HepG2 (cell line): ENCODE results near the gene COMMD3. TPM values are rescaled to one million over a fixed set of nuclear protein-coding genes. Genes with fewer than 3 reads are reported as not detected.

Experiments
- AGO2 ChIP-seq: fragments of 200-400 bp; formaldehyde crosslinking; optimal IDR thresholded peaks from 2 replicates; pipeline ENCODE3; 2017; ENCODE audit warnings: mild to moderate bottlenecking, low read depth, low read length, moderate library complexity
- ATF7-NPFF ChIP-seq: sonication (generic); formaldehyde crosslinking; IDR thresholded peaks from 2 replicates; pipeline ENCODE4 v1.8.1; 2023; ENCODE audit warnings: mild to moderate bottlenecking, low read depth, missing genetic modification reagents, moderate library complexity
- CBX2 ChIP-seq, 2 experiments: fragments of 200-600 bp in 1 of 2; sonication (generic); formaldehyde crosslinking in 1 of 2; IDR thresholded peaks; 2 replicates each; pipeline versions ENCODE4 v1.7.0 to v1.8.1; 2018 to 2022; ENCODE audit warnings: low read depth in 2 of 2, low read length in 1 of 2, mild to moderate bottlenecking in 1 of 2, missing genetic modification reagents in 1 of 2
- ELF1 ChIP-seq: sonication (generic); formaldehyde crosslinking; IDR thresholded peaks from 2 replicates; pipeline ENCODE4 v1.4.0; 2020; ENCODE audit warnings: missing genetic modification reagents
- JARID2 ChIP-seq: sonication (generic); formaldehyde crosslinking; IDR thresholded peaks from 2 replicates; pipeline ENCODE4 v1.8.1; 2023; ENCODE audit warnings: missing genetic modification reagents, inconsistent platforms; ENCODE audit not compliant: insufficient replicate concordance
- RBAK ChIP-seq: sonication (generic); formaldehyde crosslinking; IDR thresholded peaks from 2 replicates; pipeline ENCODE4 v1.5.1; 2020; ENCODE audit warnings: mild to moderate bottlenecking, missing genetic modification reagents
- RBM39 ChIP-seq: fragments of 200-400 bp; formaldehyde crosslinking; IDR thresholded peaks from one replicate; pipeline ENCODE4 v1.6.1; 2018; ENCODE audit warnings: antibody characterized with exemption, mild to moderate bottlenecking, low read depth, low read length; ENCODE audit not compliant: poor library complexity, severe bottlenecking
- SMAD3 ChIP-seq: sonication (generic); formaldehyde crosslinking; IDR thresholded peaks from 2 replicates; pipeline ENCODE4 v1.4.0; 2020; ENCODE audit warnings: missing genetic modification reagents
- ZBTB2 ChIP-seq: sonication (generic); formaldehyde crosslinking; IDR thresholded peaks from 2 replicates; pipeline ENCODE4 v1.8.0; 2022; ENCODE audit warnings: low read depth, missing genetic modification reagents
- ZBTB42 ChIP-seq: sonication (generic); formaldehyde crosslinking; IDR thresholded peaks from 2 replicates; pipeline ENCODE4 v1.5.0; 2020; ENCODE audit warnings: mild to moderate bottlenecking, missing genetic modification reagents
- ZBTB7A ChIP-seq: sonication (generic); formaldehyde crosslinking; IDR thresholded peaks from 2 replicates; pipeline ENCODE4 v1.8.0; 2022; ENCODE audit warnings: mild to moderate bottlenecking, missing genetic modification reagents
- ZNF12 ChIP-seq: sonication (generic); formaldehyde crosslinking; IDR thresholded peaks from 2 replicates; pipeline ENCODE4 v1.5.0; 2020; ENCODE audit warnings: missing genetic modification reagents
- ZNF616 ChIP-seq: sonication (generic); formaldehyde crosslinking; IDR thresholded peaks from 2 replicates; pipeline ENCODE4 v1.5.0; 2020; ENCODE audit warnings: low read depth, mild to moderate bottlenecking, missing genetic modification reagents
- ZNF619 ChIP-seq: sonication (generic); formaldehyde crosslinking; IDR thresholded peaks from 2 replicates; pipeline ENCODE4 v1.4.0; 2020; ENCODE audit warnings: mild to moderate bottlenecking, missing genetic modification reagents
- ZNF746 ChIP-seq: sonication (generic); formaldehyde crosslinking; IDR thresholded peaks from 2 replicates; pipeline ENCODE4 v1.8.0; 2022; ENCODE audit warnings: mild to moderate bottlenecking, missing genetic modification reagents
- ZSCAN20 ChIP-seq: sonication (generic); formaldehyde crosslinking; IDR thresholded peaks from 2 replicates; pipeline ENCODE4 v1.4.0; 2020; ENCODE audit warnings: missing genetic modification reagents, mild to moderate bottlenecking, borderline replicate concordance
- polyA plus RNA-seq, 8 experiments: library from polyadenylated mRNA; depleted of rRNA in 3 of 8; stranded (reverse) in 7 of 8; unstranded in 1 of 8; fragments of >200 nt; fragmentation: Illumina TruSeq in 4 of 8; extraction: Trizol in 4 of 8; gene quantifications; 2 replicates each; pipeline versions ENCODE4 v1.2.1 to v1.2.3, GENCODE V29; 2011 to 2016; ENCODE audit warnings: low read depth in 4 of 8, missing spikeins in 1 of 8, mixed read lengths in 1 of 8; ENCODE audit not compliant: insufficient read depth in 1 of 8
- total RNA-seq, 5 experiments: library from RNA; depleted of rRNA; stranded (reverse); fragments of >200 nt; fragmentation: Illumina TruSeq; extraction: Trizol; gene quantifications; 2 replicates each; pipeline ENCODE4 v1.2.3, GENCODE V29; 2016; ENCODE audit warnings: low read depth in 1 of 5
- TF ChIP-seq, protein P1 (sequence below): sonication (generic); formaldehyde crosslinking; IDR thresholded peaks from 2 replicates; pipeline ENCODE4 v1.8.1; 2023; ENCODE audit warnings: mild to moderate bottlenecking, moderate library complexity, missing genetic modification reagents
- TF ChIP-seq, protein P2 (sequence below): sonication (generic); formaldehyde crosslinking; IDR thresholded peaks from 2 replicates; pipeline ENCODE4 v1.4.0; 2020; ENCODE audit warnings: missing genetic modification reagents, borderline replicate concordance
- TF ChIP-seq, protein P3 (sequence below): sonication (generic); formaldehyde crosslinking; IDR thresholded peaks from 2 replicates; pipeline ENCODE4 v1.4.0; 2020; ENCODE audit warnings: mild to moderate bottlenecking, low read depth, missing genetic modification reagents

COMMD3 gene
- total and polyA plus RNA-seq, 2 of the 13 experiments (the other 11 are each of a cell fraction or from before 2014, with no cell fraction given): 38.7 to 54.4 TPM

GRCh38 chr10:22315455-22316285 is 518 bp upstream of the COMMD3 start (continued):
- TF ChIP-seq ZBTB2 (CRISPR knock-in tag) (0 out of 2 replicates have a peak, but pooled peaks have one; percentile 20), ZNF616 (no peak), ZBTB7A (CRISPR knock-in tag) (0 out of 2 replicates have a peak, but pooled peaks have one; percentile 20), RBAK (CRISPR knock-in tag) (no peak), ATF7-NPFF (CRISPR knock-in tag) (peak; percentile 72; the same call in 1 of the 2 replicates), ELF1 (CRISPR knock-in tag) (no peak), JARID2 (CRISPR knock-in tag) (peak; percentile 18), ZSCAN20 (no peak), CBX2 (IDR thresholded peaks at IDR 0.05; ENCODE audit: low read depth, low read length) (peak; percentile 96), CBX2 (CRISPR knock-in tag; IDR thresholded peaks at IDR 0.05; ENCODE audit: low read depth) (peak; percentile 71; the same call in 1 of the 2 replicates), SMAD3 (CRISPR knock-in tag) (peak; percentile 6; the same call in 1 of the 2 replicates), ZBTB42 (CRISPR knock-in tag) (no peak), AGO2 (no peak), ZNF619 (CRISPR knock-in tag) (peak; percentile 12; the same call in 1 of the 2 replicates), RBM39 (peak; percentile 52), ZNF746 (no peak; the same call in 1 of the 2 replicates), ZNF12 (CRISPR knock-in tag) (0 out of 2 replicates have a peak, but pooled peaks have one; percentile 6)
- TF ChIP-seq, protein P1, sequence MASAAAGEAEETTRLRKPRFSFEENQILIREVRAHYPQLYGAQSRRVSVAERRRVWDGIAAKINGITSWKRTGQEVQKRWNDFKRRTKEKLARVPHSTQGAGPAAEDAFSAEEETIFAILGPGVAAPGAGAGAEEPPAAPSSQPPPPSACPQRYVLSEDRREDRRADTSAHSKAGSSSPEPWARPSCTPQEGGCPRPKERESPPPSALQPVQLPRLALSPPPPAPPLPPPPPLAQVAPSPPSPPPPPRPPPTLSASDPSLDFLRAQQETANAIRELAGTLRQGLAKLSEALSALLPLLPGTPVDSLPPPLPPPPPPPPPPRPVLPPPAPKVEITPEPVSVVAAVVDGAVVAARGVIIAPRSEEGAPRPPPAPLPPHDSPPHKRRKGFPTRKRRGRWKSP: peak; percentile 5; the same call in 1 of the 2 replicates
- TF ChIP-seq, protein P2, sequence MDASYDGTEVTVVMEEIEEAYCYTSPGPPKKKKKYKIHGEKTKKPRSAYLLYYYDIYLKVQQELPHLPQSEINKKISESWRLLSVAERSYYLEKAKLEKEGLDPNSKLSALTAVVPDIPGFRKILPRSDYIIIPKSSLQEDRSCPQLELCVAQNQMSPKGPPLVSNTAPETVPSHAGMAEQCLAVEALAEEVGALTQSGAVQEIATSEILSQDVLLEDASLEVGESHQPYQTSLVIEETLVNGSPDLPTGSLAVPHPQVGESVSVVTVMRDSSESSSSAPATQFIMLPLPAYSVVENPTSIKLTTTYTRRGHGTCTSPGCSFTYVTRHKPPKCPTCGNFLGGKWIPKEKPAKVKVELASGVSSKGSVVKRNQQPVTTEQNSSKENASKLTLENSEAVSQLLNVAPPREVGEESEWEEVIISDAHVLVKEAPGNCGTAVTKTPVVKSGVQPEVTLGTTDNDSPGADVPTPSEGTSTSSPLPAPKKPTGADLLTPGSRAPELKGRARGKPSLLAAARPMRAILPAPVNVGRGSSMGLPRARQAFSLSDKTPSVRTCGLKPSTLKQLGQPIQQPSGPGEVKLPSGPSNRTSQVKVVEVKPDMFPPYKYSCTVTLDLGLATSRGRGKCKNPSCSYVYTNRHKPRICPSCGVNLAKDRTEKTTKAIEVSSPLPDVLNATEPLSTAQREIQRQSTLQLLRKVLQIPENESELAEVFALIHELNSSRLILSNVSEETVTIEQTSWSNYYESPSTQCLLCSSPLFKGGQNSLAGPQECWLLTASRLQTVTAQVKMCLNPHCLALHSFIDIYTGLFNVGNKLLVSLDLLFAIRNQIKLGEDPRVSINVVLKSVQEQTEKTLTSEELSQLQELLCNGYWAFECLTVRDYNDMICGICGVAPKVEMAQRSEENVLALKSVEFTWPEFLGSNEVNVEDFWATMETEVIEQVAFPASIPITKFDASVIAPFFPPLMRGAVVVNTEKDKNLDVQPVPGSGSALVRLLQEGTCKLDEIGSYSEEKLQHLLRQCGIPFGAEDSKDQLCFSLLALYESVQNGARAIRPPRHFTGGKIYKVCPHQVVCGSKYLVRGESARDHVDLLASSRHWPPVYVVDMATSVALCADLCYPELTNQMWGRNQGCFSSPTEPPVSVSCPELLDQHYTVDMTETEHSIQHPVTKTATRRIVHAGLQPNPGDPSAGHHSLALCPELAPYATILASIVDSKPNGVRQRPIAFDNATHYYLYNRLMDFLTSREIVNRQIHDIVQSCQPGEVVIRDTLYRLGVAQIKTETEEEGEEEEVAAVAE (CRISPR knock-in tag): no peak
- TF ChIP-seq, protein P3, sequence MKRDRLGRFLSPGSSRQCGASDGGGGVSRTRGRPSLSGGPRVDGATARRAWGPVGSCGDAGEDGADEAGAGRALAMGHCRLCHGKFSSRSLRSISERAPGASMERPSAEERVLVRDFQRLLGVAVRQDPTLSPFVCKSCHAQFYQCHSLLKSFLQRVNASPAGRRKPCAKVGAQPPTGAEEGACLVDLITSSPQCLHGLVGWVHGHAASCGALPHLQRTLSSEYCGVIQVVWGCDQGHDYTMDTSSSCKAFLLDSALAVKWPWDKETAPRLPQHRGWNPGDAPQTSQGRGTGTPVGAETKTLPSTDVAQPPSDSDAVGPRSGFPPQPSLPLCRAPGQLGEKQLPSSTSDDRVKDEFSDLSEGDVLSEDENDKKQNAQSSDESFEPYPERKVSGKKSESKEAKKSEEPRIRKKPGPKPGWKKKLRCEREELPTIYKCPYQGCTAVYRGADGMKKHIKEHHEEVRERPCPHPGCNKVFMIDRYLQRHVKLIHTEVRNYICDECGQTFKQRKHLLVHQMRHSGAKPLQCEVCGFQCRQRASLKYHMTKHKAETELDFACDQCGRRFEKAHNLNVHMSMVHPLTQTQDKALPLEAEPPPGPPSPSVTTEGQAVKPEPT (CRISPR knock-in tag): 0 out of 2 replicates have a peak, but pooled peaks have one; percentile 1
